Upper lobe of left lung (tissue), 6 donors: ENCODE data around the gene ADAM29. TPM values are rescaled to one million over a fixed set of nuclear protein-coding genes. Genes with fewer than 3 reads are reported as not detected.

Experiments used
- ATAC-seq, 2 donors: fragments of 200-7000 bp; cut with Tn5 transposase; one replicate each; pipeline ENCODE4 v1.9.1; 2022; ENCODE audit warnings: mild to moderate bottlenecking in 2 of 2, moderate library complexity in 2 of 2; ENCODE audit not compliant: low FRiP score in 2 of 2
- DNase-seq, 2 donors: peaks; one replicate each; pipeline ENCODE4 v3.0.0-alpha.2; 2019 to 2020
- H3K27ac ChIP-seq, 4 donors: fragments of 200-600 bp; sonication (generic); one replicate each; pipeline ENCODE4 v1.5.1; 2016 to 2019
- H3K27me3 ChIP-seq, 4 donors: fragments of 200-600 bp; sonication (generic); one replicate each; pipeline ENCODE4 v1.5.1; 2017 to 2019
- H3K36me3 ChIP-seq, 4 donors: fragments of 200-600 bp; sonication (generic); one replicate each; pipeline ENCODE4 v1.5.1; 2016 to 2019
- H3K4me1 ChIP-seq, 4 donors: fragments of 200-600 bp; sonication (generic); one replicate each; pipeline ENCODE4 v1.5.1; 2018 to 2019
- H3K4me3 ChIP-seq, 4 donors: fragments of 200-600 bp; sonication (generic); one replicate each; pipeline ENCODE4 v1.5.1; 2017 to 2019; ENCODE audit warnings: mild to moderate bottlenecking in 2 of 4, moderate library complexity in 1 of 4
- H3K9me3 ChIP-seq, 4 donors: fragments of 200-600 bp; sonication (generic); one replicate each; pipeline ENCODE4 v1.5.1; 2018 to 2019
- CTCF ChIP-seq, 6 experiments: fragments of 450-650 bp in 4 of 6; fragments of 200-600 bp in 2 of 6; sonication (generic) in 2 of 6; IDR thresholded peaks; one replicate each; pipeline ENCODE4 v1.5.1; 2016 to 2019; ENCODE audit warnings: antibody characterized with exemption in 6 of 6
- EP300 ChIP-seq, 4 donors: sonication (generic); formaldehyde crosslinking; IDR thresholded peaks; one replicate each; pipeline ENCODE4 v1.5.1; 2017; ENCODE audit warnings: antibody characterized with exemption in 4 of 4, control low read depth in 2 of 4
- POLR2A ChIP-seq, 4 donors: fragments of 450-650 bp; IDR thresholded peaks; one replicate each; pipeline ENCODE4 v1.5.1; 2016 to 2017; ENCODE audit warnings: antibody characterized with exemption in 4 of 4, mild to moderate bottlenecking in 2 of 4
- POLR2AphosphoS5 ChIP-seq, 2 donors: sonication (generic); formaldehyde crosslinking; IDR thresholded peaks; one replicate each; pipeline ENCODE4 v1.5.1; 2017; ENCODE audit warnings: antibody characterized with exemption in 2 of 2
- WGBS, 2 donors: methylation state at CpG; one replicate each; pipeline ENCODE4 v1.1.5; 2017 to 2018; 5-methylcytosine and 5-hydroxymethylcytosine counted together
- total RNA-seq, 6 donors: library from RNA; depleted of rRNA in 4 of 6; stranded (reverse); fragments of >200 nt in 4 of 6; gene quantifications; one replicate each; pipeline versions ENCODE4 v1.1.0 to v1.2.1, GENCODE V29; 2016 to 2021
- donor health status: DM: no; HTN: no; CAD: no; lungs with moderate emphysema.
- donor health status: DM: no; HTN: yes; CAD: no; lungs with severe emphysema.

The ADAM29 gene
- total RNA-seq, 6 donors from 2014 or later = not detected

- no peak for ATAC-seq
- TF ChIP-seq POLR2AphosphoS5 (IDR thresholded peaks at IDR 0.05) (no peak), CTCF (IDR thresholded peaks at IDR 0.05) (no peak), POLR2A (IDR thresholded peaks at IDR 0.05) (no peak), EP300 (IDR thresholded peaks at IDR 0.05) (no peak)
- no peak for DNase-seq
- H3K27ac ChIP-seq = no peak overlapping the region
- no peaks in the 10 kb centered on the region for H3K36me3 ChIP-seq
- WGBS, 2 donors = 83 to 85% methylated on average over 3 of the region's 3 CpGs
- H3K27me3 ChIP-seq = no peaks in the 10 kb centered on the region
- no peaks in the 10 kb centered on the region for H3K4me1 ChIP-seq
- no peak overlapping the region for H3K4me3 ChIP-seq
- no peaks in the 10 kb centered on the region for H3K9me3 ChIP-seq
Observed at GRCh38 chr4:174912919-174913543, 5.1 kb upstream of the ADAM29 start.

GRCh38 chr4:174919886-174920423, 1.8 kb downstream of the ADAM29 start:
- Histone ChIP-seq H3K27me3 (no peaks in the 10 kb centered on the region), H3K4me1 (no peaks in the 10 kb centered on the region), H3K9me3 (no peaks in the 10 kb centered on the region), H3K27ac (no peak overlapping the region), H3K36me3 (no peaks in the 10 kb centered on the region), H3K4me3 (no peak overlapping the region)
- no peak for DNase-seq
- TF ChIP-seq CTCF (IDR thresholded peaks at IDR 0.05) = no peak
- 71 to 81% methylated on average over 2 of the region's 2 CpGs for whole genome bisulfite sequencing, 2 donors
- ATAC-seq = no peak

- peak overlapping the region in 1 of 4 donors; percentile 36 for H3K27ac ChIP-seq
- no peak overlapping the region for H3K4me3 ChIP-seq
- peak; percentile 39 to 74 for ATAC-seq
- H3K9me3 ChIP-seq = no peaks in the 10 kb centered on the region
- DNase-seq = no peak
- TF ChIP-seq POLR2AphosphoS5 (IDR thresholded peaks at IDR 0.05) (no peak), EP300 (IDR thresholded peaks at IDR 0.05) (peak in 1 of 4 donors; percentile 83), CTCF (IDR thresholded peaks at IDR 0.05) (no peak), POLR2A (IDR thresholded peaks at IDR 0.05) (no peak)
- peaks cover 0 to 6% (median 0%) of the 10 kb centered on the region in 4 donors for H3K4me1 ChIP-seq
- no peaks in the 10 kb centered on the region for H3K36me3 ChIP-seq
- 65 to 70% methylated on average over 3 of the region's 3 CpGs for WGBS, 2 donors
- no peaks in the 10 kb centered on the region for H3K27me3 ChIP-seq
Observed at GRCh38 chr4:174926958-174927357, 8.8 kb downstream of the ADAM29 start.

- ATAC-seq = no peak
- no peaks in the 10 kb centered on the region for H3K36me3 ChIP-seq
- DNase-seq = no peak
- peak overlapping the region in 1 of 4 donors; percentile 9 for H3K27ac ChIP-seq
- H3K27me3 ChIP-seq = no peaks in the 10 kb centered on the region
- no peak overlapping the region for H3K4me3 ChIP-seq
- WGBS, 2 donors = 88 to 89% methylated on average over 6 of the region's 6 CpGs
- TF ChIP-seq POLR2AphosphoS5 (IDR thresholded peaks at IDR 0.05) (no peak), EP300 (IDR thresholded peaks at IDR 0.05) (no peak), POLR2A (IDR thresholded peaks at IDR 0.05) (no peak), CTCF (IDR thresholded peaks at IDR 0.05) (no peak)
- H3K9me3 ChIP-seq = no peaks in the 10 kb centered on the region
- peaks cover 0 to 6% (median 0%) of the 10 kb centered on the region in 4 donors for H3K4me1 ChIP-seq
Observed at GRCh38 chr4:174928174-174928573, 10.0 kb downstream of the ADAM29 start.
